Fibroblast of lung (primary cell): ENCODE results near the gene CAPN8. TPM values are rescaled to one million over a fixed set of nuclear protein-coding genes. Genes with fewer than 3 reads are reported as not detected.

Source experiments
- DNase-seq, 2 donors: peaks; one replicate each; pipeline versions ENCODE4 v3.0.0 to v3.0.0-alpha.2; 2010; ENCODE audit warnings: low read depth in 2 of 2
- H2AFZ ChIP-seq: 2 replicates; pipeline ENCODE4 v1.5.1; 2012; ENCODE audit warnings: low read length, control low read depth, inconsistent platforms
- H3K27ac ChIP-seq: 2 replicates; pipeline ENCODE4 v1.5.1; 2011; ENCODE audit warnings: low read length, control low read depth; ENCODE audit not compliant: insufficient read depth
- H3K27me3 ChIP-seq: 2 replicates; pipeline ENCODE4 v1.5.1; 2011; ENCODE audit warnings: mild to moderate bottlenecking, low read length; ENCODE audit not compliant: control insufficient read depth, insufficient read depth
- H3K36me3 ChIP-seq: 2 replicates; pipeline ENCODE4 v1.5.1; 2011; ENCODE audit warnings: low read length; ENCODE audit not compliant: control insufficient read depth, insufficient read depth
- H3K4me1 ChIP-seq: 2 replicates; pipeline ENCODE4 v1.5.1; 2011; ENCODE audit warnings: low read length; ENCODE audit not compliant: control insufficient read depth, insufficient read depth; ENCODE audit errors: extremely low read depth
- H3K4me2 ChIP-seq: 2 replicates; pipeline ENCODE4 v1.5.1; 2011; ENCODE audit warnings: low read length, control low read depth; ENCODE audit not compliant: insufficient read depth; ENCODE audit errors: extremely low read depth
- H3K4me3 ChIP-seq, 4 experiments: fragments of 200-600 bp in 1 of 4; sonication (generic) in 1 of 4; replicated peaks in 1 of 4; 2 replicates each; pipeline ENCODE4 v1.5.1; 2011 to 2016; ENCODE audit warnings: low read length in 4 of 4, low read depth in 3 of 4, mild to moderate bottlenecking in 3 of 4, control low read depth in 2 of 4, inconsistent platforms in 1 of 4, mixed read lengths in 1 of 4; ENCODE audit not compliant: insufficient read depth in 1 of 4; ENCODE audit errors: control extremely low read depth in 1 of 4
- H3K79me2 ChIP-seq: 2 replicates; pipeline ENCODE4 v1.5.1; 2012; ENCODE audit warnings: mild to moderate bottlenecking, low read length, inconsistent platforms; ENCODE audit not compliant: control insufficient read depth, insufficient read depth
- H3K9ac ChIP-seq: 2 replicates; pipeline ENCODE4 v1.5.1; 2011; ENCODE audit warnings: mild to moderate bottlenecking, low read length, control low read depth; ENCODE audit not compliant: insufficient read depth
- H3K9me3 ChIP-seq: 2 replicates; pipeline ENCODE4 v1.5.1; 2012; ENCODE audit warnings: low read depth, low read length; ENCODE audit not compliant: control insufficient read depth, insufficient read depth
- H4K20me1 ChIP-seq: 2 replicates; pipeline ENCODE4 v1.5.1; 2011; ENCODE audit warnings: low read length; ENCODE audit not compliant: control insufficient read depth, insufficient read depth; ENCODE audit errors: extremely low read depth
- EZH2 ChIP-seq: IDR thresholded peaks from 2 replicates; pipeline ENCODE4 v1.5.1; 2012; ENCODE audit warnings: low read length, control low read depth, mild to moderate bottlenecking; ENCODE audit errors: missing control alignments
- polyA plus RNA-seq, 2 donors: library from polyadenylated mRNA; depleted of rRNA in 1 of 2; stranded (reverse) in 1 of 2; unstranded in 1 of 2; fragments of >200 nt; gene quantifications; 2 replicates each; pipeline ENCODE4 v1.2.1, GENCODE V29; 2011 to 2012; ENCODE audit warnings: missing spikeins in 1 of 2
- total RNA-seq: library from RNA; depleted of rRNA; stranded (reverse); fragments of >200 nt; gene quantifications from 2 replicates; pipeline ENCODE4 v1.2.1, GENCODE V29; 2014
- TF ChIP-seq, protein P1 (sequence below), 2 donors: IDR thresholded peaks in 1 of 2; conservative IDR thresholded peaks in 1 of 2; 1 replicate in 1 of 2; 2 replicates in 1 of 2; pipeline ENCODE4 v1.5.1; 2011 to 2012; ENCODE audit warnings: low read length in 2 of 2, control low read depth in 1 of 2, inconsistent platforms in 1 of 2, low read depth in 1 of 2, mild to moderate bottlenecking in 1 of 2

The CAPN8 gene
- total and polyA plus RNA-seq, 2 donors (not counting 1 experiment from before 2014, with no cell fraction given), result not detected

DNA sequence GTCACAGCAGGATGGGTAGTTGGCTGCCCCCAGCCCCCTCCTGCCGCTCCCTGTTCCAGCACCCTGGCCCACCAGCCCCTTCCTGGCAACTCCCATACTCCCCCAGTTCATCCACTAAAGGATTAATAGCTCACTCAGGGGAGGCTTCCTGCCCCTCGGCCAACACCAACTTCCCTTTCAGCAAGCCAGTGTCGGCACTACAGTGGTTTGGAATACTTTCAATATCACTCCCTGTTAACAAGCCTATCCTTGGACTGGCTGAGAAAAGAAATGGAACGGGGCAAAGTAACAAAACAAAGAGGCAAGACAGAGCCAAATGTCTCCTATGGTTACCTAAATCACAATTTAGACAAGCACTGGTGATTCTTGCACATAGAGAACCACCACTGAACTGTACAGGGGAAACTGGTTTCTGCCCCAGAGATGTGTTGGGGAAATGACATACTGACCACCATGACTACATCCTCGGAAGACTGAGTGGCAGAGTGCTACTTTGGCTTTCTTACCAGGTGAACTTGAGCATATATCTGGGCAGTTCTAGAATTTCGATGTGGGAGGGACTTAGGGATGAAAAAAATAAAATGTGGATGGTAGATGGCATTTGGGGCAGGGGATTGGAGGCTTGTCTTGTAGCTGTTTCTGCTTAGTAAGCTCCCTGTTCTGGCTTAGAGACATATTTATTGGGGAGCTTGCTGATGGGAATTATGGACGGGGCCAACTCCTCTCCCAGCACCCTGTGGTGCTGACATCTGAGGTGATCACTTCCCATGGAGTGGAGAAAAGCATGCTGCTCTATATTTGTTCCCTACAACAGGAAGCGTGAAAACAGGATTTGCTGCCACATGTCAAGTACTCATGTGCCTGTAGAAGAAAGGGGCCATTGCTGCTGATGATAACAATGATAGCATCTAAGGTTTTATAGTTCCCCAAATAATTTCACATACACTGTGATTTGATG is 39.7 kb upstream of the CAPN8 start:
- Histone ChIP-seq H3K27me3 (no peaks in the 10 kb centered on the region), H3K4me2 (peak overlapping the region; percentile 5), H3K9ac (no peak overlapping the region), H2AFZ (no peak overlapping the region), H4K20me1 (no peaks in the 10 kb centered on the region), H3K36me3 (no peaks in the 10 kb centered on the region), H3K4me3 (no peak overlapping the region), H3K79me2 (no peaks in the 10 kb centered on the region), H3K9me3 (no peaks in the 10 kb centered on the region), H3K4me1 (peaks cover 56% of the 10 kb centered on the region), H3K27ac (peak overlapping the region; percentile 90)
- DNase-seq, result peak; percentile 63 to 77
- TF ChIP-seq EZH2, result no peak
- TF ChIP-seq, protein P1, sequence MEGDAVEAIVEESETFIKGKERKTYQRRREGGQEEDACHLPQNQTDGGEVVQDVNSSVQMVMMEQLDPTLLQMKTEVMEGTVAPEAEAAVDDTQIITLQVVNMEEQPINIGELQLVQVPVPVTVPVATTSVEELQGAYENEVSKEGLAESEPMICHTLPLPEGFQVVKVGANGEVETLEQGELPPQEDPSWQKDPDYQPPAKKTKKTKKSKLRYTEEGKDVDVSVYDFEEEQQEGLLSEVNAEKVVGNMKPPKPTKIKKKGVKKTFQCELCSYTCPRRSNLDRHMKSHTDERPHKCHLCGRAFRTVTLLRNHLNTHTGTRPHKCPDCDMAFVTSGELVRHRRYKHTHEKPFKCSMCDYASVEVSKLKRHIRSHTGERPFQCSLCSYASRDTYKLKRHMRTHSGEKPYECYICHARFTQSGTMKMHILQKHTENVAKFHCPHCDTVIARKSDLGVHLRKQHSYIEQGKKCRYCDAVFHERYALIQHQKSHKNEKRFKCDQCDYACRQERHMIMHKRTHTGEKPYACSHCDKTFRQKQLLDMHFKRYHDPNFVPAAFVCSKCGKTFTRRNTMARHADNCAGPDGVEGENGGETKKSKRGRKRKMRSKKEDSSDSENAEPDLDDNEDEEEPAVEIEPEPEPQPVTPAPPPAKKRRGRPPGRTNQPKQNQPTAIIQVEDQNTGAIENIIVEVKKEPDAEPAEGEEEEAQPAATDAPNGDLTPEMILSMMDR (conservative IDR thresholded peaks at IDR 0.05 in 1 of 2, IDR thresholded peaks at IDR 0.05 in 1 of 2; ENCODE audit: low read depth in 1 of 2, low read length in 2 of 2), result no peak

DNA sequence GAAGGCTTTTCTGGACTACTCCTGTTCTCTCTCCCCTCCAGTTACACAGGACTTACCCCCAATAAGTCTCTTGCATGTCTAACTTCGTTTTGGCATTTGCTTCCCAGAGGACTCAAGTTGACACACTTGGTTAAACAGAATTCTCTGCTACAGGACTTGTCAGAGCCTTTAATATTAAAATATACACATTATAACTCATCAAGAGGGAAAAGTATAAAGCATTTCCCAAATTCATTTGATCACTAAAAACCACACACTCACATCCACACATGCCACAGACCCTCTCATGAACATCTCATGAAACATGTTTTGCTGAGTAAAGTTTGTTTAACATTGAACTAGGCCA is 38.1 kb upstream of the CAPN8 start:
- Histone ChIP-seq H2AFZ (no peak overlapping the region), H3K9ac (no peak overlapping the region), H3K27me3 (no peaks in the 10 kb centered on the region), H4K20me1 (no peaks in the 10 kb centered on the region), H3K27ac (peak overlapping the region; percentile 63), H3K4me2 (no peak overlapping the region), H3K36me3 (no peaks in the 10 kb centered on the region), H3K9me3 (no peaks in the 10 kb centered on the region), H3K4me1 (peaks cover 57% of the 10 kb centered on the region), H3K79me2 (no peaks in the 10 kb centered on the region), H3K4me3 (no peak overlapping the region)
- DNase-seq, result no peak
- no peak for TF ChIP-seq EZH2
- TF ChIP-seq, protein P1 (conservative IDR thresholded peaks at IDR 0.05 in 1 of 2, IDR thresholded peaks at IDR 0.05 in 1 of 2; ENCODE audit: low read depth in 1 of 2, low read length in 2 of 2), result no peak

DNA sequence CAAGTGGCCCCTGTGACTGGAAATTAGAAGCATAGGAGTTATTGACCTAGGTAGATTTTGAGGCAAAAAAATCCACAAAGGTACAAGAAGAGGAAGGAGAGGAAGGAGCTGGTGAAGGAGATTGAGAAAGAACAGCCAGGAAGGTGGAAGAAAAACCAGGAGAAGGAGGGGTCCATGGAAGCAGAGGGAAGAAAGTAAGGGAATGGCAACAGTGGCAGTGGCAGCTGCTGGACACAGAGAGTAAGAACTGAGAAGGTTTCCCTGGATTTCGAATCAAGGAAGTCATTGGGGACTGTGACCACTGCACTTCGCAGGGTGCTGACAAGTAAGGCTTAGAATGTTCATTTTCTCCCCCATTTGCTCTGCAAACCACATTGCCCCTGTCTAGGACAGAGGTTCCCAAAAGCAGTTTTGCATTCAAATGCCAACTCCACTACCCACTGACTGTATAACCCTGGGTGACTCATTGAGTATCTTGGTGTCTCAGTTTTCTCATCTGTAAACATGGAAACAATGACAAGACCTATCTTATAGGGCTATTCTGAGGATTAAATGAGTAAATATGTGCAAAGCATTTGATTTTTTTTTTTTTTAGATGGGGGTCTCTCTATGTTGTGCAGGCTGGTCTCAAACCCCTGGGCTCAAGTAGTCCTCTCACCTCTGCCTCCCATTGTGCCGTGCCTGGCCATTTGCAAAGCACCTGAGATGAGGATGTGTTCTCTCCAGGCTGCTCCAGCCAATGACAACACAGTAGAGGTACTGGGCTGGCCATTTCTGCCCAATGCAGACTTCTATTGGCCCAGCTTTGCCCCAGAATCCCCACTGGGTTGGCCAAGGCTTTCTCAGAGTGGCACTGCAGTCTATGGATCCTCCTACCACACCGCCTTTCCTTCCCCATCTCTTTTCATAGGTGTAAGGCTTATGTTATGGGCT is 37.5 kb upstream of the CAPN8 start:
- Histone ChIP-seq H3K36me3 (no peaks in the 10 kb centered on the region), H3K9me3 (no peaks in the 10 kb centered on the region), H3K9ac (no peak overlapping the region), H3K79me2 (no peaks in the 10 kb centered on the region), H3K4me3 (peak overlapping the region in 1 of 4 experiments; percentile 11), H3K4me1 (peaks cover 53% of the 10 kb centered on the region), H2AFZ (no peak overlapping the region), H3K27ac (peak overlapping the region; percentile 63), H3K27me3 (no peaks in the 10 kb centered on the region), H4K20me1 (no peaks in the 10 kb centered on the region), H3K4me2 (peak overlapping the region; percentile 11)
- no peak for TF ChIP-seq EZH2
- TF ChIP-seq, protein P1 (conservative IDR thresholded peaks at IDR 0.05 in 1 of 2, IDR thresholded peaks at IDR 0.05 in 1 of 2; ENCODE audit: low read depth in 1 of 2, low read length in 2 of 2), result no peak
- peak; percentile 45 to 76 for DNase-seq
